Liver (tissue), 9 donors: ENCODE results near the gene MRFAP1. TPM values are rescaled to one million over a fixed set of nuclear protein-coding genes. Genes with fewer than 3 reads are reported as not detected.

Experiments used
- DNase-seq: peaks from one replicate; pipeline ENCODE4 v3.0.0-alpha.2; 2017; ENCODE audit warnings: low spot score
- H3K27ac ChIP-seq, 2 donors: one replicate each; pipeline ENCODE4 v1.7.0; 2013; ENCODE audit warnings: inconsistent platforms in 2 of 2, low read length in 2 of 2, control low read depth in 1 of 2, low read depth in 1 of 2, mild to moderate bottlenecking in 1 of 2
- H3K27me3 ChIP-seq, 4 donors: one replicate each; pipeline versions ENCODE4 v1.6.1 to v1.7.0; 2013; ENCODE audit warnings: low read length in 3 of 4, inconsistent platforms in 1 of 4, mild to moderate bottlenecking in 1 of 4, moderate library complexity in 1 of 4; ENCODE audit not compliant: control insufficient read depth in 4 of 4, insufficient read depth in 4 of 4
- H3K36me3 ChIP-seq, 4 donors: one replicate each; pipeline versions ENCODE4 v1.6.1 to v1.7.0; 2013; ENCODE audit warnings: low read length in 3 of 4, mild to moderate bottlenecking in 3 of 4, low read depth in 1 of 4, moderate library complexity in 1 of 4; ENCODE audit not compliant: control insufficient read depth in 4 of 4, insufficient read depth in 3 of 4
- H3K4me1 ChIP-seq, 4 donors: one replicate each; pipeline versions ENCODE4 v1.6.1 to v1.7.0; 2013; ENCODE audit warnings: low read length in 3 of 4, mild to moderate bottlenecking in 3 of 4, moderate library complexity in 1 of 4; ENCODE audit not compliant: control insufficient read depth in 4 of 4, insufficient read depth in 4 of 4
- H3K4me3 ChIP-seq, 3 donors: one replicate each; pipeline versions ENCODE4 v1.6.1 to v1.7.0; 2013; ENCODE audit warnings: low read length in 3 of 3, control low read depth in 1 of 3, low read depth in 1 of 3, mild to moderate bottlenecking in 1 of 3
- H3K9ac ChIP-seq, 2 donors: one replicate each; pipeline ENCODE4 v1.7.0; 2013; ENCODE audit warnings: low read length in 2 of 2, mild to moderate bottlenecking in 2 of 2, moderate library complexity in 2 of 2, control low read depth in 1 of 2, low read depth in 1 of 2
- H3K9me3 ChIP-seq, 4 donors: one replicate each; pipeline versions ENCODE4 v1.6.1 to v1.7.0; 2013; ENCODE audit warnings: low read length in 3 of 4; ENCODE audit not compliant: control insufficient read depth in 4 of 4
- CTCF ChIP-seq: fragments of 150-350 bp; IDR thresholded peaks from 2 replicates; pipeline ENCODE4 v1.5.1; 2017; ENCODE audit warnings: improper control_type of control experiment, low read depth, low read length; ENCODE audit not compliant: missing input control
- EGR1 ChIP-seq, 2 donors: IDR thresholded peaks; 2 replicates each; pipeline ENCODE4 v1.6.1; 2016 to 2018; ENCODE audit warnings: antibody characterized with exemption in 2 of 2, low read depth in 2 of 2
- FOXA1 ChIP-seq: IDR thresholded peaks from 2 replicates; pipeline ENCODE4 v1.6.1; 2016; ENCODE audit warnings: antibody characterized with exemption
- FOXA2 ChIP-seq: IDR thresholded peaks from 2 replicates; pipeline ENCODE4 v1.6.1; 2016; ENCODE audit warnings: antibody characterized with exemption
- GABPA ChIP-seq, 2 donors: IDR thresholded peaks in 1 of 2; conservative IDR thresholded peaks in 1 of 2; 2 replicates each; pipeline ENCODE4 v1.6.1; 2016; ENCODE audit warnings: antibody characterized with exemption in 2 of 2, mild to moderate bottlenecking in 1 of 2, moderate library complexity in 1 of 2
- HNF4A ChIP-seq, 2 donors: conservative IDR thresholded peaks; 2 replicates each; pipeline ENCODE4 v1.6.1; 2016; ENCODE audit warnings: antibody characterized with exemption in 2 of 2, mild to moderate bottlenecking in 2 of 2
- HNF4G ChIP-seq: IDR thresholded peaks from 2 replicates; pipeline ENCODE4 v1.6.1; 2016; ENCODE audit warnings: antibody characterized with exemption
- JUND ChIP-seq, 2 donors: IDR thresholded peaks; 2 replicates each; pipeline ENCODE4 v1.6.1; 2016; ENCODE audit warnings: antibody characterized with exemption in 2 of 2
- MAX ChIP-seq: IDR thresholded peaks from 2 replicates; pipeline ENCODE4 v1.6.1; 2016; ENCODE audit warnings: antibody characterized with exemption
- NR2F2 ChIP-seq: IDR thresholded peaks from 2 replicates; pipeline ENCODE4 v1.6.1; 2016; ENCODE audit warnings: antibody characterized with exemption
- RAD21 ChIP-seq, 2 donors: IDR thresholded peaks; 2 replicates each; pipeline ENCODE4 v1.6.1; 2016; ENCODE audit warnings: antibody characterized with exemption in 2 of 2, mild to moderate bottlenecking in 2 of 2
- RXRA ChIP-seq, 2 donors: IDR thresholded peaks; 2 replicates each; pipeline ENCODE4 v1.6.1; 2017 to 2018; ENCODE audit warnings: antibody characterized with exemption in 2 of 2, mild to moderate bottlenecking in 1 of 2
- SP1 ChIP-seq: IDR thresholded peaks from 2 replicates; pipeline ENCODE4 v1.6.1; 2018; ENCODE audit warnings: antibody characterized with exemption, mild to moderate bottlenecking
- TAF1 ChIP-seq: conservative IDR thresholded peaks from 2 replicates; pipeline ENCODE4 v1.6.1; 2016; ENCODE audit warnings: antibody characterized with exemption, mild to moderate bottlenecking
- YY1 ChIP-seq: IDR thresholded peaks from 2 replicates; pipeline ENCODE4 v1.6.1; 2016; ENCODE audit warnings: antibody characterized with exemption, mild to moderate bottlenecking
- WGBS: extraction: QIAGEN DNeasy Blood & Tissue Kit; methylation state at CpG from one replicate; pipeline ENCODE4 v1.1.7; 2013; 5-methylcytosine and 5-hydroxymethylcytosine counted together
- polyA plus RNA-seq, 2 donors: library from polyadenylated mRNA; stranded (reverse) in 1 of 2; unstranded in 1 of 2; fragments of 200-250 nt in 1 of 2; fragments of >200 nt in 1 of 2; fragmentation: Nextera tagmentation in 1 of 2; extraction: Ambion mirVana in 1 of 2; gene quantifications; one replicate each; pipeline versions ENCODE4 v1.2.1 to v1.2.3, GENCODE V29; 2013 to 2015
- total RNA-seq, 2 donors: library from RNA; depleted of rRNA; stranded (reverse); fragments of >200 nt; gene quantifications; one replicate each; pipeline ENCODE4 v1.2.3, GENCODE V29; 2014
- TF ChIP-seq, protein P1 (sequence below): IDR thresholded peaks from 2 replicates; pipeline ENCODE4 v1.6.1; 2016; ENCODE audit warnings: antibody characterized with exemption
- TF ChIP-seq, protein P2 (sequence below): IDR thresholded peaks from 2 replicates; pipeline ENCODE4 v1.6.1; 2016; ENCODE audit warnings: antibody characterized with exemption, mild to moderate bottlenecking
- donor health status: healthy.
- donor health status: healthy.
- donor health status: healthy.
- donor health status: healthy.
- donor health status: healthy.

MRFAP1 gene
- total and polyA plus RNA-seq, 4 donors: 78.5 to 176 (median 104) TPM

- no peak for TF ChIP-seq CTCF
- TF ChIP-seq HNF4A (conservative IDR thresholded peaks at IDR 0.05): no peak
- TF ChIP-seq GABPA (IDR thresholded peaks at IDR 0.05 in 1 of 2, conservative IDR thresholded peaks at IDR 0.05 in 1 of 2): no peak
- no peak for TF ChIP-seq RXRA (IDR thresholded peaks at IDR 0.05)
Observed at GRCh38 chr4:6659897-6660296, 19.4 kb downstream of the MRFAP1 start (continued).

DNA sequence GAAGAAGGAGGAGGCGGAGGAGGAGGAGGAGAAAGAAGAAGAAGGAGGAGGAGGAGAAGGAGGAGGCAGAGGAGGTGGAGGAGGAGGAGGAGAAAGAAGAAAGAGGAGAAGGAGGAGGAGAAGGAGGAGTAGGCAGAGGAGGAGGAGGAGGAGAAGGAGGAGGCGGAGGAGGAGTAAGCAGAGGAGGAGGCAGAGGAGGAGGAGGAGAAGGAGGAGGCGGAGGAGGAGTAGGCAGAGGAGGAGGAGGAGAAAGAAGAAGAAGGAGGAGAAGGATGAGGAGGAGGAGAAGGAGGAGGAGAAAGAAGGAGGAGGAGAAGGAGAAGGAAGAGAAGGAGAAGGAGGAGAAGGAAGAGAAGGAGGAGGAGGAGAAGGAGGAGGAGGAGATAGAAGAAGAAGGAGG lies 19.9 kb downstream of the MRFAP1 start:
- no peak overlapping the region for H3K9ac ChIP-seq
- TF ChIP-seq, protein P1, sequence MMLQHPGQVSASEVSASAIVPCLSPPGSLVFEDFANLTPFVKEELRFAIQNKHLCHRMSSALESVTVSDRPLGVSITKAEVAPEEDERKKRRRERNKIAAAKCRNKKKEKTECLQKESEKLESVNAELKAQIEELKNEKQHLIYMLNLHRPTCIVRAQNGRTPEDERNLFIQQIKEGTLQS: no peak
- TF ChIP-seq NR2F2 (no peak), TAF1 (no peak), HNF4A (conservative IDR thresholded peaks at IDR 0.05) (no peak), CTCF (no peak), YY1 (no peak), EGR1 (IDR thresholded peaks at IDR 0.05; ENCODE audit: low read depth in 2 of 2) (no peak), SP1 (no peak)
- H3K9me3 ChIP-seq: no peaks in the 10 kb centered on the region
- H3K4me1 ChIP-seq: peaks cover 0 to 10% (median 5%) of the 10 kb centered on the region in 4 donors
- no peak overlapping the region for H3K27ac ChIP-seq
- no peaks in the 10 kb centered on the region for H3K36me3 ChIP-seq
- no peak overlapping the region for H3K4me3 ChIP-seq
- peaks cover 0 to 3% (median under 1%) of the 10 kb centered on the region in 4 donors for H3K27me3 ChIP-seq
- 94% methylated on average over 3 of the region's 3 CpGs for WGBS
- DNase-seq: no peak

DNA sequence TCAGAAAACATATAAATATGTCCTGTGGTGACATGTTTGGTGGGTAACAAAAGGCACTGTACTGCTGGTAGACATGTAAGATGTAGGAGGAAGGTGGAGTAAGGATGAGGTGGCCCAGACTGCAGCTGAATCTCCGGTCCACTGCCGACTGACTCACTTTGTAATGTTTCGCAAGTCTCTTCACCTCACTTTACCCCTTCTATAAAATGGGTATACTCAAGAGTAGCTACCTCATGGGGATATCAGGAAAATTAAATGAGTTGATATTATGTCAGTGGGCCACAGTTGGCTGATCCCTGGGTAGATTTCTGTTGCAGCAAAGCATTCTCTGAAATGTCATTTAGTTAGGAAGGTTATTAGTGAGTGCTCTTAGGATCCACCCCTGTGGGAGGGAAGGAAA lies 22.1 kb downstream of the MRFAP1 start:
- Histone ChIP-seq H3K4me3 (no peak overlapping the region), H3K36me3 (no peaks in the 10 kb centered on the region), H3K9me3 (no peaks in the 10 kb centered on the region), H3K4me1 (peaks cover 0 to 10% (median 5%) of the 10 kb centered on the region in 4 donors), H3K27me3 (peaks cover 0 to 3% (median under 1%) of the 10 kb centered on the region in 4 donors), H3K9ac (no peak overlapping the region), H3K27ac (no peak overlapping the region)
- TF ChIP-seq, protein P1: no peak
- no peak for TF ChIP-seq FOXA1
- TF ChIP-seq CTCF: no peak
- TF ChIP-seq FOXA2: no peak
- no peak for TF ChIP-seq JUND (IDR thresholded peaks at IDR 0.05)
- no peak for TF ChIP-seq TAF1
- TF ChIP-seq RAD21 (IDR thresholded peaks at IDR 0.05): no peak
- no peak for TF ChIP-seq HNF4G
- TF ChIP-seq, protein P2, sequence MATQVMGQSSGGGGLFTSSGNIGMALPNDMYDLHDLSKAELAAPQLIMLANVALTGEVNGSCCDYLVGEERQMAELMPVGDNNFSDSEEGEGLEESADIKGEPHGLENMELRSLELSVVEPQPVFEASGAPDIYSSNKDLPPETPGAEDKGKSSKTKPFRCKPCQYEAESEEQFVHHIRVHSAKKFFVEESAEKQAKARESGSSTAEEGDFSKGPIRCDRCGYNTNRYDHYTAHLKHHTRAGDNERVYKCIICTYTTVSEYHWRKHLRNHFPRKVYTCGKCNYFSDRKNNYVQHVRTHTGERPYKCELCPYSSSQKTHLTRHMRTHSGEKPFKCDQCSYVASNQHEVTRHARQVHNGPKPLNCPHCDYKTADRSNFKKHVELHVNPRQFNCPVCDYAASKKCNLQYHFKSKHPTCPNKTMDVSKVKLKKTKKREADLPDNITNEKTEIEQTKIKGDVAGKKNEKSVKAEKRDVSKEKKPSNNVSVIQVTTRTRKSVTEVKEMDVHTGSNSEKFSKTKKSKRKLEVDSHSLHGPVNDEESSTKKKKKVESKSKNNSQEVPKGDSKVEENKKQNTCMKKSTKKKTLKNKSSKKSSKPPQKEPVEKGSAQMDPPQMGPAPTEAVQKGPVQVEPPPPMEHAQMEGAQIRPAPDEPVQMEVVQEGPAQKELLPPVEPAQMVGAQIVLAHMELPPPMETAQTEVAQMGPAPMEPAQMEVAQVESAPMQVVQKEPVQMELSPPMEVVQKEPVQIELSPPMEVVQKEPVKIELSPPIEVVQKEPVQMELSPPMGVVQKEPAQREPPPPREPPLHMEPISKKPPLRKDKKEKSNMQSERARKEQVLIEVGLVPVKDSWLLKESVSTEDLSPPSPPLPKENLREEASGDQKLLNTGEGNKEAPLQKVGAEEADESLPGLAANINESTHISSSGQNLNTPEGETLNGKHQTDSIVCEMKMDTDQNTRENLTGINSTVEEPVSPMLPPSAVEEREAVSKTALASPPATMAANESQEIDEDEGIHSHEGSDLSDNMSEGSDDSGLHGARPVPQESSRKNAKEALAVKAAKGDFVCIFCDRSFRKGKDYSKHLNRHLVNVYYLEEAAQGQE: no peak
- no peak for TF ChIP-seq MAX
- 93% methylated on average over 3 of the region's 3 CpGs for WGBS
- DNase-seq: no peak
